ENCODE measurements around the gene POLD1.
A peak's percentile ranks its signal among the peaks of the same experiment; 100 is the strongest.
"Not testable (repeated sequence)": the region's sequence is repeated elsewhere in the genome, so short reads cannot be mapped to it uniquely, and the experiment has no call there.

Gene POLD1

GRCh38 chr19:50349277-50350057 lies 34.7 kb upstream of the POLD1 start:
- TF ChIP-seq CTCF (IDR thresholded peaks at IDR 0.05; ENCODE audit: insufficient read depth, low read depth, low read length, missing control alignments), result no peak
- DNase-seq (ENCODE audit: low read depth), result no peak
- H3K4me3 ChIP-seq (ENCODE audit: low read length), result no peak overlapping the region

GRCh38 chr19:50352242-50352641 lies 31.9 kb upstream of the POLD1 start:
- no peak overlapping the region for H3K4me3 ChIP-seq (ENCODE audit: low read length)
- DNase-seq (ENCODE audit: low read depth), result no peak
- no peak for TF ChIP-seq CTCF (IDR thresholded peaks at IDR 0.05; ENCODE audit: insufficient read depth, low read depth, low read length, missing control alignments)

GRCh38 chr19:50353487-50353880 lies 30.7 kb upstream of the POLD1 start:
- not testable (repeated sequence) for H3K4me3 ChIP-seq (ENCODE audit: low read length); DNase-seq (ENCODE audit: low read depth)

- no peak for DNase-seq (ENCODE audit: low read depth)
- H3K4me3 ChIP-seq (ENCODE audit: low read length), result no peak overlapping the region
- TF ChIP-seq CTCF (IDR thresholded peaks at IDR 0.05; ENCODE audit: insufficient read depth, low read depth, low read length, missing control alignments), result no peak
These were observed 27.4 kb upstream of the POLD1 start for GRCh38 chr19:50356691-50357177.

- peak; percentile 46 for DNase-seq (ENCODE audit: low read depth)
- H3K4me3 ChIP-seq (ENCODE audit: low read length), result peak overlapping the region; percentile 25
- TF ChIP-seq CTCF (IDR thresholded peaks at IDR 0.05; ENCODE audit: insufficient read depth, low read depth, low read length, missing control alignments), result peak; percentile 79
These were observed 26.7 kb upstream of the POLD1 start for GRCh38 chr19:50357178-50358100.

GRCh38 chr19:50358483-50359327 lies 25.4 kb upstream of the POLD1 start:
- DNase-seq (ENCODE audit: low read depth), result no peak
- H3K4me3 ChIP-seq (ENCODE audit: low read length), result peak overlapping the region; percentile 37
- TF ChIP-seq CTCF (IDR thresholded peaks at IDR 0.05; ENCODE audit: insufficient read depth, low read depth, low read length, missing control alignments), result no peak

All from epithelial cell of esophagus (primary cell).